Memory B cell (primary cell): ENCODE measurements around the gene DCPS.
"Not testable (repeated sequence)": the region's sequence is repeated elsewhere in the genome, so short reads cannot be mapped to it uniquely, and the experiment has no call there.

Source experiments
- ATAC-seq: fragments of 150-1000 bp; cut with Tn5 transposase; 2 replicates; pipeline ENCODE4 v1.10.0; 2021; ENCODE audit warnings: low read depth, mild to moderate bottlenecking, moderate library complexity
- DNase-seq, 2 donors: peaks; one replicate each; pipeline ENCODE4 v3.0.0; 2022; ENCODE audit warnings: low spot score in 2 of 2
- H3K27ac Mint-ChIP-seq: one replicate; pipeline ENCODE4 v1.8.0; 2022; ENCODE audit warnings: mild to moderate bottlenecking, moderate library complexity, mixed read lengths
- H3K27me3 Mint-ChIP-seq: one replicate; pipeline ENCODE4 v1.8.0; 2022; ENCODE audit warnings: mixed read lengths
- H3K36me3 Mint-ChIP-seq: one replicate; pipeline ENCODE4 v1.8.0; 2022; ENCODE audit warnings: mild to moderate bottlenecking, mixed read lengths
- H3K4me1 Mint-ChIP-seq: one replicate; pipeline ENCODE4 v1.8.0; 2022; ENCODE audit warnings: mixed read lengths
- H3K4me3 Mint-ChIP-seq: one replicate; pipeline ENCODE4 v1.8.0; 2022; ENCODE audit warnings: mild to moderate bottlenecking, moderate library complexity, mixed read lengths
- H3K9me3 Mint-ChIP-seq: one replicate; pipeline ENCODE4 v1.8.0; 2022; ENCODE audit warnings: mixed read lengths

DCPS gene

GRCh38 chr11:126391970-126392632, 88.2 kb downstream of the DCPS start:
- Mint-ChIP-seq H3K27ac (no peak overlapping the region), H3K4me3 (no peak overlapping the region), H3K36me3 (no peaks in the 10 kb centered on the region), H3K27me3 (peaks cover 7% of the 10 kb centered on the region), H3K4me1 (peaks cover 10% of the 10 kb centered on the region), H3K9me3 (no peaks in the 10 kb centered on the region)
- no peak for DNase-seq
- ATAC-seq, result no peak

GRCh38 chr11:126392633-126393013, 88.8 kb downstream of the DCPS start:
- no peak overlapping the region for H3K27ac Mint-ChIP-seq
- H3K4me3 Mint-ChIP-seq, result no peak overlapping the region

GRCh38 chr11:126393143-126393542, 89.3 kb downstream of the DCPS start:
- Mint-ChIP-seq H3K27me3 (peaks cover 10% of the 10 kb centered on the region), H3K27ac (no peak overlapping the region), H3K9me3 (no peaks in the 10 kb centered on the region), H3K36me3 (no peaks in the 10 kb centered on the region), H3K4me3 (no peak overlapping the region), H3K4me1 (peaks cover 10% of the 10 kb centered on the region)
- no peak for ATAC-seq
- DNase-seq, result no peak

More at GRCh38 chr11:126392633-126393013, 88.8 kb downstream of the DCPS start:
- Mint-ChIP-seq H3K4me1 (peaks cover 10% of the 10 kb centered on the region), H3K27me3 (peaks cover 10% of the 10 kb centered on the region), H3K9me3 (no peaks in the 10 kb centered on the region), H3K36me3 (no peaks in the 10 kb centered on the region)
- ATAC-seq (no peak), DNase-seq (no peak)

- no peaks in the 10 kb centered on the region for H3K9me3 Mint-ChIP-seq
- no peaks in the 10 kb centered on the region for H3K36me3 Mint-ChIP-seq
- no peak overlapping the region for H3K4me3 Mint-ChIP-seq
- DNase-seq (no peak), ATAC-seq (no peak)
- H3K4me1 Mint-ChIP-seq, result peaks cover 10% of the 10 kb centered on the region
- peaks cover 10% of the 10 kb centered on the region for H3K27me3 Mint-ChIP-seq
- no peak overlapping the region for H3K27ac Mint-ChIP-seq
Observed at GRCh38 chr11:126394036-126394435, 90.2 kb downstream of the DCPS start.

GRCh38 chr11:126394634-126395072, 90.8 kb downstream of the DCPS start:
- not testable (repeated sequence) for H3K27ac Mint-ChIP-seq

More at GRCh38 chr11:126394634-126395072, 90.8 kb downstream of the DCPS start:
- not testable (repeated sequence) for ATAC-seq, H3K36me3 Mint-ChIP-seq, H3K4me3 Mint-ChIP-seq, DNase-seq, H3K4me1 Mint-ChIP-seq, H3K9me3 Mint-ChIP-seq
- H3K27me3 Mint-ChIP-seq, result peaks cover 10% of the 10 kb centered on the region
